ENCODE measurements around the gene ATP6V0C. TPM values are rescaled to one million over a fixed set of nuclear protein-coding genes. Genes with fewer than 3 reads are reported as not detected.
A peak's percentile ranks its signal among the peaks of the same experiment; 100 is the strongest.

ATP6V0C gene
- total RNA-seq, 1 experiment from 2014 or later = 67.4 TPM

DNA sequence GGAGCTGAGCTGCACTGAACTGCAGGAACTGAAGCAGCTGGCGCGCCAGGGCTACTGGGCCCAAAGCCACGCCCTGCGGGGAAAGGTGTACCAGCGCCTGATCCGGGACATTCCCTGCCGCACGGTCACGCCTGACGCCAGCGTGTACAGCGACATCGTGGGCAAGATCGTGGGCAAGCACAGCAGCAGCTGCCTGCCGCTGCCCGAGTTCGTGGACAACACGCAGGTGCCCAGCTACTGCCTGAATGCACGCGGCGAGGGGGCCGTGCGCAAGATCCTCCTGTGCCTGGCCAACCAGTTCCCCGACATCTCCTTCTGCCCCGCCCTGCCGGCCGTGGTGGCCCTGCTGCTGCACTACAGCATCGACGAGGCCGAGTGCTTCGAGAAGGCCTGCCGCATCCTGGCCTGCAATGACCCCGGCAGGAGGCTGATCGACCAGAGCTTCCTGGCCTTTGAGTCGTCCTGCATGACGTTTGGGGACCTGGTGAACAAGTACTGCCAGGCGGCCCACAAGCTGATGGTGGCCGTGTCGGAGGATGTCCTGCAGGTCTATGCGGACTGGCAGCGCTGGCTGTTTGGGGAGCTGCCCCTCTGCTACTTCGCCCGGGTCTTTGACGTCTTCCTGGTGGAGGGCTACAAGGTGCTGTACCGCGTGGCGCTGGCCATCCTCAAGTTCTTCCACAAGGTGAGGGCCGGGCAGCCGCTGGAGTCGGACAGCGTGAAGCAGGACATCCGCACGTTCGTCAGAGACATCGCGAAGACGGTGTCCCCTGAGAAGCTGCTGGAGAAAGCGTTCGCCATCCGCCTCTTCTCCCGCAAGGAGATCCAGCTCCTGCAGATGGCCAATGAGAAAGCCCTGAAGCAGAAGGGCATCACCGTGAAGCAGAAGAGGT, 17.3 kb upstream of the ATP6V0C start:
- Histone ChIP-seq H3K79me2 (ENCODE audit: low read length) (no peaks in the 10 kb centered on the region), H3K4me3 (ENCODE audit: low read length) (no peak overlapping the region), H3K9ac (ENCODE audit: low read length) (no peak overlapping the region), H3K27ac (ENCODE audit: low read length) (no peak overlapping the region), H3K27me3 (ENCODE audit: low read length) (no peaks in the 10 kb centered on the region), H3K4me2 (ENCODE audit: low read length) (no peak overlapping the region), H3K36me3 (ENCODE audit: low read depth, low read length) (no peaks in the 10 kb centered on the region), H3K9me2 (replicated peaks; ENCODE audit: low read length) (no peaks in the 10 kb centered on the region), H3F3A (ENCODE audit: low read length, unreplicated experiment) (no peaks in the 10 kb centered on the region), H4K20me1 (ENCODE audit: low read length) (no peaks in the 10 kb centered on the region), H2AFZ (ENCODE audit: low read length) (no peak overlapping the region), H3K9me3 (ENCODE audit: low read length) (no peaks in the 10 kb centered on the region), H3K4me1 (ENCODE audit: insufficient read depth, low read length) (no peaks in the 10 kb centered on the region)
- TSS peak; percentile 24 for BruUV-seq (replicated peaks)
- DNase-seq (no peak), ATAC-seq (no peak)
- ChIA-PET POLR2A (ENCODE audit: unreplicated experiment) (no interaction called here), CTCF (no interaction called here)
- TF ChIP-seq EZH2phosphoT487 (IDR thresholded peaks at IDR 0.05; ENCODE audit: borderline replicate concordance, low read length) (no peak), EZH2 (IDR thresholded peaks at IDR 0.05; ENCODE audit: low read length, unreplicated experiment) (no peak)
- TF ChIP-seq, protein P1, sequence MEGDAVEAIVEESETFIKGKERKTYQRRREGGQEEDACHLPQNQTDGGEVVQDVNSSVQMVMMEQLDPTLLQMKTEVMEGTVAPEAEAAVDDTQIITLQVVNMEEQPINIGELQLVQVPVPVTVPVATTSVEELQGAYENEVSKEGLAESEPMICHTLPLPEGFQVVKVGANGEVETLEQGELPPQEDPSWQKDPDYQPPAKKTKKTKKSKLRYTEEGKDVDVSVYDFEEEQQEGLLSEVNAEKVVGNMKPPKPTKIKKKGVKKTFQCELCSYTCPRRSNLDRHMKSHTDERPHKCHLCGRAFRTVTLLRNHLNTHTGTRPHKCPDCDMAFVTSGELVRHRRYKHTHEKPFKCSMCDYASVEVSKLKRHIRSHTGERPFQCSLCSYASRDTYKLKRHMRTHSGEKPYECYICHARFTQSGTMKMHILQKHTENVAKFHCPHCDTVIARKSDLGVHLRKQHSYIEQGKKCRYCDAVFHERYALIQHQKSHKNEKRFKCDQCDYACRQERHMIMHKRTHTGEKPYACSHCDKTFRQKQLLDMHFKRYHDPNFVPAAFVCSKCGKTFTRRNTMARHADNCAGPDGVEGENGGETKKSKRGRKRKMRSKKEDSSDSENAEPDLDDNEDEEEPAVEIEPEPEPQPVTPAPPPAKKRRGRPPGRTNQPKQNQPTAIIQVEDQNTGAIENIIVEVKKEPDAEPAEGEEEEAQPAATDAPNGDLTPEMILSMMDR (conservative IDR thresholded peaks at IDR 0.05; ENCODE audit: low read depth, low read length) = no peak
- intact Hi-C loops (cut with micrococcal nuclease) = no loop called here

DNA sequence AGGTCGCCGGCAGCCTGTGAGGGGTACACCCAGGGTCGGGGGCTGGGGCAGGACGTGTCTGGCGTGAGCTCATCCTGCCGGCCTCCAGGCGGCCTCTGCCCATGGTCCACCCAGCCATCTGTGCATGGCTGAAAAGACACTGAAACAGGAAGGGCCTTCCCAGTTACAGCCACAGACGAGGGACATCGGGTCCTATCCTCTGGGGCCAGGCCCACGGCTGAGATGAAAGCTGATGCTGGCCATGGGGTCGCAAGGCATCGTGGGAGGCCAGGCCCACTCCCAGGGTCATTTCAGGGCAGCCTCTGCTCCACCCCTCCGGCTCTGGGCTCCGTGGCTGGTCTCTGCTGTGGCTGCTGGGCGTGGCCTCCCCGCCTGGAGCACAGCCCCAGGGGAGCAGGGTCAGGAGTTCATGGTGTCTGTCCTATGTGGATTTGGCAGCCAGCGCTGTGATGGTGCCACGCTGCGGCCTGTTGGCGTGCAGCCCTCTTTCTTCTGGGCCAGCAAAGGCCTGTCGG, 16.6 kb upstream of the ATP6V0C start:
- H3K9me2 ChIP-seq (replicated peaks; ENCODE audit: low read length) = no peaks in the 10 kb centered on the region
- no peaks in the 10 kb centered on the region for H3K27me3 ChIP-seq (ENCODE audit: low read length)
- H3K36me3 ChIP-seq (ENCODE audit: low read depth, low read length) = no peaks in the 10 kb centered on the region
- H3K9ac ChIP-seq (ENCODE audit: low read length) = no peak overlapping the region
- BruUV-seq (replicated peaks) = no TSS peak
- DNase-seq (no peak), ATAC-seq (no peak)
- no peak overlapping the region for H2AFZ ChIP-seq (ENCODE audit: low read length)
- CTCF ChIA-PET = no interaction called here
- no peak overlapping the region for H3K4me3 ChIP-seq (ENCODE audit: low read length)
- H3F3A ChIP-seq (ENCODE audit: low read length, unreplicated experiment) = no peaks in the 10 kb centered on the region
- no peaks in the 10 kb centered on the region for H4K20me1 ChIP-seq (ENCODE audit: low read length)
- TF ChIP-seq EZH2 (IDR thresholded peaks at IDR 0.05; ENCODE audit: low read length, unreplicated experiment) (no peak), EZH2phosphoT487 (IDR thresholded peaks at IDR 0.05; ENCODE audit: borderline replicate concordance, low read length) (no peak)
- TF ChIP-seq, protein P1 (conservative IDR thresholded peaks at IDR 0.05; ENCODE audit: low read depth, low read length) = no peak
- POLR2A ChIA-PET (ENCODE audit: unreplicated experiment) = no interaction called here
- no peak overlapping the region for H3K27ac ChIP-seq (ENCODE audit: low read length)
- H3K79me2 ChIP-seq (ENCODE audit: low read length) = no peaks in the 10 kb centered on the region
- H3K9me3 ChIP-seq (ENCODE audit: low read length) = no peaks in the 10 kb centered on the region
- H3K4me2 ChIP-seq (ENCODE audit: low read length) = no peak overlapping the region
- H3K4me1 ChIP-seq (ENCODE audit: insufficient read depth, low read length) = no peaks in the 10 kb centered on the region
- intact Hi-C loops (cut with micrococcal nuclease) = no loop called here

All from PC-3 (cell line).